Right ventricle myocardium inferior (tissue), 1 donor: ENCODE measurements around the gene CFLAR. TPM values are rescaled to one million over a fixed set of nuclear protein-coding genes. Genes with fewer than 3 reads are reported as not detected.

ENCODE experiments used
- ATAC-seq: fragments of 200-7000 bp; cut with Tn5 transposase; one replicate; pipeline ENCODE4 v1.9.1; 2020; ENCODE audit warnings: mild to moderate bottlenecking, moderate library complexity
- DNase-seq: peaks from one replicate; pipeline ENCODE4 v3.0.0; 2021; ENCODE audit errors: missing footprints
- intact Hi-C: fragments of 100-400 bp; cut with DNase I; formaldehyde crosslinking; loops from one replicate; pipeline ENCODE4 v1.11.0; 2022
- long read RNA-seq: library from polyadenylated mRNA; unstranded; transcript quantifications from one replicate; pipeline ENCODE4 v2.0.0, GENCODE V29; 2021
- total RNA-seq: library from RNA; stranded (reverse); fragmentation: NEBNext Ultra II Directional; extraction: Animal tissue kit (Norgen Biotek cat#: 25700); gene quantifications from one replicate; pipeline ENCODE4 v1.2.1, GENCODE V29; 2021
- donor health status: DM: no; HTN: yes; CAD: no; lungs with severe emphysema.

CFLAR gene
- 218 TPM for total RNA-seq
- long read RNA-seq, full-length matches to known transcripts = 18 of 67 reads
- long read RNA-seq, partial matches to known transcripts = 3 of 67 reads
- long read RNA-seq, other reads (novel, unspliced or antisense) = 46 of 67 reads

DNA sequence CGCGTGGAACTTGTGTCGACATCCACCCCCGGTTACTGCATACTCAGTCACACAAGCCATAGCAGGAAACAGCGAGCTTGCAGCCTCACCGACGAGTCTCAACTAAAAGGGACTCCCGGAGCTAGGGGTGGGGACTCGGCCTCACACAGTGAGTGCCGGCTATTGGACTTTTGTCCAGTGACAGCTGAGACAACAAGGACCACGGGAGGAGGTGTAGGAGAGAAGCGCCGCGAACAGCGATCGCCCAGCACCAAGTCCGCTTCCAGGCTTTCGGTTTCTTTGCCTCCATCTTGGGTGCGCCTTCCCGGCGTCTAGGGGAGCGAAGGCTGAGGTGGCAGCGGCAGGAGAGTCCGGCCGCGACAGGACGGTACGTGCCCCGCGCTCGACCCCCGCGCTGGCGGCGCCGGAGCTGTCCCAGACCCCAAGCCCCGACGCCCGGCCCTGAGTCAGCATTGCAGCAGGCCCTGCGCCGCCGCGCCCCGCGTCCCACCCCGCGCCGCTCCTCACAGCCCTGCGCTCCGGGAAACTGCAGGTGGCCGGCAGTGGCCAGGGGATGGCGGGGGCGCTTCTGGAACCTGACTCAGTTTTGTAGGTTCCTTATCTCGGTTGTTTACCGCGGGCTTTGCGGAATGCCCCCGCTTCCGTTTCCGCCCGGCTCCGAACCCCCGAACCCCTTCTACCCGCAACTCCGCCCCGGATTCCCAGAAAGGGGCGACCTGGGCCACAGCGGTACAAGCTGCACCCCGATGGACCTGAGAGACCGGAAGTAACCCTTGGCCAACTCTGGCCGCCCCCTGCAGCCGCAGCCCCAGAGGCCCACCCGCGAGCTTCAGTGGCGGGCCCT is at the start of gene CFLAR:
CFLAR (plus strand) TSS at position 50 of the 844 bp plus-strand sequence. CDS start 13,702 bp downstream, outside the sequence.
- intact Hi-C loops = loop anchor here (2.0 kb wide), 2 partner anchors 40 to 46 kb away; partner anchors contain the start of gene HYCC2
- ATAC-seq (peak; percentile 59), DNase-seq (peak; percentile 91)

GRCh38 chr2:201070948-201071478 is 45.0 kb upstream of the CFLAR start:
- ATAC-seq = peak; percentile 9
- DNase-seq = no peak
- intact Hi-C loops = loop anchor here (1.0 to 5.0 kb wide), 4 partner anchors 46 to 108 kb away; partner anchors contain the start of genes CFLAR and ORC2

DNA sequence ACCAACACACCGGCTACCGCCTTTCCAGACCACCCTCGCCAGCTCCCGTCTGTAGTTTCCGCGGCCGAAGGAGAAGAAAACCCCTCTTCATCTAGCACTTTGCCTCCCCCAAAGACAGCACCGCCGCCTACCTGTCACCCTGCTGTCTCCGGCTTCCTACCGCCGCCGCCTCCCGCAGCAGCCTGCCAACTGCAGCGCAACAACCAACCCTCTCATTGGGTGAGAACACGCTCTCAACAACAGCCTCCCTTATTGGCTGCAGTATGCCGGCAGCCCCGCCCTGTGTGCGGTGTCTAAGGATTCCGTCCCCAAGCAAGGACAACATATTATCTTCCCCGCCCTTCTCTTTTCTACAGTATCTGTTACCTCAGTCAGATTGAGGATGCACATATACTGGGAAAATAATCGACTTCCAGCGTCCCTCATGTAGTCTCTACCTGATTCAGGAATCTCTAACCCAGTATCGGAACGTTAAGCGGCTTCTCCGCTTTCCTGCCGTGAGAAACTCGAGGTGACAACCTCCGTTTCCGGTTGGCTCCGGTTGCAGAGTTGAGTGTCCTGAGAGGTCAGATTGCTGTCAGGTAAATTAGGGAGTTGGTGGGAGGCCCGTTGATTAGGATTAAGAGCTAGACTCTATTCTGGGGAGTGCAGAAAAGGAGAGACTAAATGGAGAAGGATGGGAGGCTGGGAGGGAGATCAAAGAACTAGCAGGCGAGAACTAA is 44.3 kb upstream of the CFLAR start, which contains the start of the genes HYCC2 and NDUFB3:
HYCC2 (minus strand) TSS at position 193 of the 722 bp plus-strand sequence. CDS start 47,662 bp downstream, outside the sequence.
NDUFB3 (plus strand) TSS at position 523 of the 722 bp plus-strand sequence. CDS start 6,882 bp downstream, outside the sequence.
- ATAC-seq (peak; percentile 99), DNase-seq (peak; percentile 94)
- intact Hi-C loops = loop anchor here (1.0 to 5.0 kb wide), 4 partner anchors 45 to 108 kb away; partner anchors contain the start of genes CFLAR and ORC2

DNA sequence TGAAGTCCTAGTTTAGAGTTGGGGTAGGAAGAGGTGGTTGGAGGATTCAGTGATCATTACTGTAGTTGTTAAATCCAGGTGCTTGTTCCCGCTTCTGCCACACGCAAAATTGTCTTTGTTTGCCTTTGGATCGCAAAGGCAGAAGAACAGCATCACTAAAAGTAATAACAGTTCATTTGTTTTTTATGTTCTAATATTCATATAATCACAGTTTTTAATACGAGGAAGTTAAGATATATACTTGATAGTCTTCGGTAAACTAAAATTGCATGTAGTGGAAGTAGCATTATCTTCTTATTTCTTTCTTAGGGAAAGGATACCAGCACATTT is 43.8 kb upstream of the CFLAR start:
- ATAC-seq = no peak
- DNase-seq = no peak
- intact Hi-C loops = loop anchor here (5.0 kb wide), 2 partner anchors 85 to 100 kb away; no protein-coding TSS in a partner anchor

DNA sequence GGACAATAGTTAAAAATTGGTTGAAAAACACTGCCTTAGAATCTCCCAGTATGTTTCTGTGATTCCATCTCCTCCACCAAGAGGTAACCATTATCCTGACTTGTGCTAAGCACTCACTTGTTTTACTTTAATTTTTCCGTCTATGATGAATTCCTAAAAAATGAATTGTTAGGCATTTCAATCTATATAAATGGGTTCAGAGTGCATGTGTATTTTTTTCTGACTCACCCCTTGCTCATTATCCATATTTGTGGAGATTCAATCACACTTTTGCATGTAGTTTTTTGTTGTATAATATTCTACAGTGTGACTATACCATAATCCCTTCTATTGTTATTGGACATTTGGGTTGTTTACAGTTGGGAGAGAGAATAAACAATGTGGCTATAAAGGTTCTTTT is 42.9 kb upstream of the CFLAR start:
- no peak for ATAC-seq
- intact Hi-C loops = loop anchor here (5.0 kb wide), 2 partner anchors 84 to 99 kb away; no protein-coding TSS in a partner anchor
- DNase-seq = no peak

GRCh38 chr2:201074996-201075395 is 41.0 kb upstream of the CFLAR start:
- DNase-seq (no peak), ATAC-seq (no peak)
- intact Hi-C loops = loop anchor here (5.0 kb wide), 2 partner anchors 82 to 97 kb away; no protein-coding TSS in a partner anchor

DNA sequence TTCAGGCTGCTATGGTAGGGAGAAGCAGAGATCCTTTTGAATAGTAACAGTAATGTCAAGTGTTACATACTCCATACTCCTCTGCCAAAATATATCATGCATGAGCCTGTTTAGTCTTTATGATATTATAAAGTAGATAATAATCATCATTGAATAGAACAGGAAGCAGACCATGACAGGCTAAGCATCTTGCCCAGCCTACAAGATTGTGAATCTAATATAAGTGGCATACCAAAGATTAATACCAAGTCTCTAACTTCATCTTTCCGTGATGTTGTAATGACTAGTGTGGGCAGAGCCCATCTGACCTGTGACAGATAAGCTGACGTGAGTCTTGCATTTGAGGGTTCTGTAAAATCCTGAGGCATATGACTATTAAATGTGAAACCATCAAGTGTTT is 31.1 kb upstream of the CFLAR start:
- DNase-seq = no peak
- intact Hi-C loops = no loop called here
- no peak for ATAC-seq

DNA sequence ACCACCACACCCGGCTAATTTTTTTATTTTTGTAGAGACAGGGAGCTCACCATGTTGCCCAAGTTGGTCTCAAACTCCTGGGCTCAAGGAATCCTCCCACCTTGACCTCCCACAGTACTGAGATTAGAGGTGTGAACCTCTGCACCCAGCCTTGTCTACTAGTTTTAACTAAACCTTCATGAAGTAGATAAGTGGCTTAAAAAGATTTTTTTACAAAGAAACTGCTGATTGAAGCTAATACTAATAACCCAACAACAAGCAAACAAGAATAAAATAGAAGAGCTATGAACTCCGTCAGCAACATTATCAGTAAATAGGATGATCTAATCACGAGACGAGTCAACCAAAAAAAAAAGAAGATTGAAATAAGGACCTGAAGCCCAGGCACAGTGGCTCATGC is 25.4 kb upstream of the CFLAR start:
- DNase-seq = no peak
- no peak for ATAC-seq
- intact Hi-C loops = no loop called here

- DNase-seq = no peak
- no peak for ATAC-seq
- intact Hi-C loops = no loop called here
Observed at GRCh38 chr2:201093573-201093972, 22.4 kb upstream of the CFLAR start.

DNA sequence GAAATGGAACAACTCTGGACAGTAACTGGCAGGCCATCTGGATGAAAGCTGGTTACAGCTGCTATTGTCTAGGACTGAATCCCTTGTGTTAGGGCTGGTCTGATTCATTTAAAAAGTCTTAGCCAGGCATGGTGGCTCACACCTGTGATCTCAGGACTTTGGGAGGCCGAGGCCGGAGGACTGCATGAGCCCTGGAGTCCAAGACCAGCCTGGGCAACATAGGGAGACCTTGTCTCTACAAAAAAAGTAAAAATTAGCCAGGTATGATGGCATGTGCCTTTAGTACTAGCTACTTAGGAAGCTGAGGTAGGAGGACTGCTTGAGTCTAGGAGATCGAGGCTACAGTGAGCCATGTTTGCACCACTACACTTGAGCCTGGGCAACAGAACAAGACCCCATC is 15.5 kb upstream of the CFLAR start:
- intact Hi-C loops = no loop called here
- ATAC-seq (no peak), DNase-seq (no peak)

DNA sequence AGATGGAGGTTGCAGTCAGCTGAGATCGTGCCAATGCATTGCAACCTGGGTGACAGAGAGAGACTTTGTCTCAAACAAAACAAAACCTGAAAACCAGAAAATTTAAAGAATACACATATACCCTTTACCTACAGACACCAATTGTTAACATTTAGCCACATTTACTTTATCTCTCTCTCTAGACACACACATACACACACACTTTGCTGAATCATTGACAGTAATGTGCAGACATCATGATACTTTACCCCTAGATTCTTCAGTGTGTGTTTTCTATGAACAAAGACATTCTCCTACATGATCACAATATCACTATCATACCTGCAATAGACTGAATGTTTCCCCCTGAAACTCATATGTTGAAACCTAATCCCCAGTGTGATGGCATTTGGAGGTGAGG is 10.2 kb upstream of the CFLAR start:
- DNase-seq (no peak), ATAC-seq (no peak)

DNA sequence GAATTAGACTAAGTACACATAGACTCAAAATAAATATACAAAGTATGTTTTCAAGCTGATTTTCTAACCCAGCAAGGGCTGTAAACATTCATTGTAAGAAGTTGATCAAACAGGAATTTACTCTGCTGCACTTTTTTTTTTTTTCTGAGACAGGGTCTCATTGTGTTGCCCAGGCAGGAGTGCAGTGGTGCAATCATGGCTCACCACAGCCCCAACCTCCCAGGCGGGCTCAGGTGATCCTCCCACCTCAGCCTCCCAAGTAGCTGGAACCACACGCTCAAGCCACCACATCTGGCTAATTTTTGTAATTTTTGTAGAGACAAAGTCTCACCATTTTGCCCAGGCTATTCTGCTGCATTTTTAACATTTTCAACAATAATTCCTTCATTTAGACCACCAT is 8.3 kb upstream of the CFLAR start:
- intact Hi-C loops = no loop called here
- no peak for DNase-seq
- ATAC-seq = no peak

More for the DNA sequence above, 10.2 kb upstream of the CFLAR start:
- intact Hi-C loops = no loop called here

DNA sequence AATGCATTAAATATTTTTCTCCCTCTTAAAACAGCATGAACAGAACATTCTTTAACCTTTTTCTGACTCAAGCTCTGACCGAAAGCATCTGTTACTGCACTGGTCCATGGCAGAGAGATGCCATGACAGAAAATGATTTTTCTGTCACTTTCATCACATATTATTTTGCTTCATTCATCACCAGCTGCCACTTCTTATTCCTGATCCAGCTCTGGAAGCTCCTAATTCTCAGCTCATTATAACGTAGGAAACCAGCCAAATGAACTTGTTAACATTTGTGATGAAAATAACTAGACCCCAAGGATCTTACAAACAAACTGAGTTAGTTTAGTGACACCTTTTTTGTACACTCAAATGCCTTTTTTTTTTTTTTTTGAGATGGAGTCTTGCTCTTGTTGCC is 7.6 kb upstream of the CFLAR start:
- ATAC-seq = no peak
- DNase-seq = no peak
- intact Hi-C loops = no loop called here

- intact Hi-C loops = no loop called here
- DNase-seq (no peak), ATAC-seq (no peak)
Observed at GRCh38 chr2:201109186-201109585, 6.8 kb upstream of the CFLAR start.

DNA sequence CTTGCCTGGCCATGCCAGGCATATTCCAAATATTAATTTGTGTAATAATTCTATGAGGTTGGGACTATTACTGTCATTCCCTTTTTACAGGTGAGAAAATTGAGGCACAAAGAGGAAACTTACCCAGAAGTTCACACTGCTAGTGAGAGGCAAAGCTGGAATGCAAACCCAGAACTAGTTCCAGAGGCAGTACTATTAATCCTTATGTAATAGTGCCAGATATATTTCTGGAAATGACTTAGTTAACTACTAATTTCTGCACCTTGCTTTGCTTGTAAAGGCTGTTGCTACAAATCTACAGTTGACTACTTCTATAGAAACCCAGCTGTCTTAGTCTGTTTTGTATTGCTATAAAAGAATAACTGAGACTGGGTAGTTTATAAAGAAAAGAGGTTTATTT is 5.3 kb upstream of the CFLAR start:
- DNase-seq (no peak), ATAC-seq (no peak)
- intact Hi-C loops = no loop called here

- DNase-seq (no peak), ATAC-seq (no peak)
Observed at GRCh38 chr2:201111096-201111495, 4.9 kb upstream of the CFLAR start.

DNA sequence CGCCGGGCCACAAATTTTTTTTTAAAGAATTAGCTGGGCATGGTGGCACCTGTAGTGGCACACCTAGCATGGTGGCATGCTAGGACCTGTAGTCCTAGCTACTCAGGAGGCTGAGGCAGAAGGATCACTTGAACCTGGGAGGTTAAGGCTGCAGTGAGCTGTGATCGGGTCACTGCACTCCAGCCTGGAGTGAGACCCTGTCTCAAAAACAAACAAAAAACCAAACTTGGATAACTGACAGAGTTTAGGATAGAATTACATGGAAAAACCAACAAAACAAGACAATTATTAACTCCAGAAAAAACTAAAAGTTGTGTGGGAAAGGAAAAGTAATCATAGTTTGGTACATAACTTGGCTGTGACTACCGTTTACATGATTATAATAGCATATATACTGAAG is 1.6 kb upstream of the CFLAR start:
- ATAC-seq (no peak), DNase-seq (no peak)
- intact Hi-C loops = no loop called here

More at GRCh38 chr2:201111096-201111495, 4.9 kb upstream of the CFLAR start:
- intact Hi-C loops = no loop called here

DNA sequence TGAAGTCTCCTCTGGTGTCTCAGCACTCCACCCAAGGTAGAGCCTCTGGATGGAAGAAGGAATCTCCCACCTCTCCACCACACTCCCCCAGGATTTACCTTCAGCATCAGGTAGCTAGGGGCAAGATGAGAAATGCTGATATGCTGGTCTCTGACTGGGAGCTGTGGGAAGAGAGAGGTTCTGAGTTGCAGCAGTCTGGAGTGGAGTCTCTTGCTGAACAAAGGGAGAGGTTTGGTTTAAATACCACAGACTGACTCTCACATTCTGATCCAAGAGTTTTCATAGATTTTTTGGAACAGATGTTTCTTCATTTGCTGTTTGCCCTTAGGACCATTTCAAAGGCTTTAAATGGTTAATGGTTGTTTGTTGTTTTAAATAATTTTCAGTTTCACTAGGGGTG is 1.1 kb upstream of the CFLAR start:
- intact Hi-C loops = no loop called here
- DNase-seq = no peak
- ATAC-seq = no peak
